Testis (tissue), 3 donors: ENCODE data around the gene SH3TC1. TPM values are rescaled to one million over a fixed set of nuclear protein-coding genes. Genes with fewer than 3 reads are reported as not detected.

Experiments used
- DNase-seq: peaks from one replicate; pipeline ENCODE4 v3.0.0-alpha.2; 2019
- H3K27ac ChIP-seq, 2 donors: fragments of 200-600 bp; sonication (generic); one replicate each; pipeline ENCODE4 v1.5.1; 2019
- H3K27me3 ChIP-seq: fragments of 200-600 bp; sonication (generic); one replicate; pipeline ENCODE4 v1.5.1; 2019
- H3K36me3 ChIP-seq: fragments of 200-600 bp; sonication (generic); one replicate; pipeline ENCODE4 v1.5.1; 2017; ENCODE audit warnings: low read depth; ENCODE audit errors: missing control alignments
- H3K4me1 ChIP-seq: fragments of 200-600 bp; sonication (generic); one replicate; pipeline ENCODE4 v1.5.1; 2019
- H3K4me3 ChIP-seq, 2 donors: fragments of 200-600 bp; sonication (generic); one replicate each; pipeline ENCODE4 v1.5.1; 2017 to 2019
- H3K9me3 ChIP-seq: fragments of 200-600 bp; sonication (generic); one replicate; pipeline ENCODE4 v1.5.1; 2017
- CTCF ChIP-seq, 3 experiments: fragments of 450-650 bp in 2 of 3; fragments of 200-600 bp in 1 of 3; sonication (generic) in 1 of 3; IDR thresholded peaks; one replicate each; pipeline ENCODE4 v1.5.1; 2016 to 2019; ENCODE audit warnings: antibody characterized with exemption in 3 of 3, mild to moderate bottlenecking in 2 of 3, moderate library complexity in 1 of 3
- POLR2A ChIP-seq: fragments of 450-650 bp; IDR thresholded peaks from one replicate; pipeline ENCODE4 v1.6.1; 2017; ENCODE audit warnings: antibody characterized with exemption, mild to moderate bottlenecking, moderate library complexity
- WGBS, 2 donors: methylation state at CpG; one replicate each; pipeline ENCODE4 v1.1.5; 2018; 5-methylcytosine and 5-hydroxymethylcytosine counted together
- intact Hi-C: fragments of 100-400 bp; cut with DNase I; formaldehyde crosslinking; loops from one replicate; pipeline ENCODE4 v1.15.1; 2023; ENCODE audit warnings: low total_unique reads
- polyA plus RNA-seq: library from polyadenylated mRNA; stranded (reverse); fragments of 350-450 nt; fragmentation: Illumina TruSeq; extraction: RNeasy Lipid Tissue Mini Kit (QIAGEN cat#74804); gene quantifications from one replicate; pipeline ENCODE4 v1.2.3, GENCODE V29; 2014; ENCODE audit warnings: low read depth, low replicate concordance; ENCODE audit not compliant: insufficient read depth
- total RNA-seq, 2 donors: library from RNA; depleted of rRNA; stranded (reverse); fragments of >200 nt; gene quantifications; one replicate each; pipeline ENCODE4 v1.2.3, GENCODE V29; 2016

The SH3TC1 gene
- total and polyA plus RNA-seq, 3 donors from 2014 or later, result 3.2 to 12.6 (median 4.0) TPM

DNA sequence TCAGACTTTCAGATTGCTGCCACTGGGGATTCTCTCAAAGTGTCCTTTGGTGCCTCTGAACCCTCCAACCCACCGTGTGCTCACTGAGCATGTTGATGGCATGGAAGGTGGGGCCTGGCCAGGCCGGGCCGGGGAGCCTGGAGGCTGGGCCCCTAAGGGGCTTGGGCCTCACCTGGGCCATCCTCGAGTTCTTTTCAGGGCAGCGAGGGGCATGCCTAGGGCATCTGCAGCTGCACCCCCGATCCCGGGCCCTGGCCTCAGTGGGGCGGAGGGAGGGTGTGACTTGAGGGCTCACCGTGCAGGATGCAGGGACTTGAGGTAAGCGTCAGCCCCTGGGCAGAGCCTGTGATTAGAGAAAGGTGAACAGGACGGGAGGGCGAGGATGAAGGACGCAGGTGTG, 1.6 kb upstream of the SH3TC1 start:
- peaks cover 23% of the 10 kb centered on the region for H3K4me1 ChIP-seq
- WGBS, 2 donors, result 92 to 97% methylated on average over 8 to 12 of the region's 13 CpGs

GRCh38 chr4:8198206-8198905, 734 bp upstream of the SH3TC1 start:
- Histone ChIP-seq H3K4me3 (no peak overlapping the region), H3K27me3 (no peaks in the 10 kb centered on the region), H3K27ac (no peak overlapping the region), H3K4me1 (peaks cover 23% of the 10 kb centered on the region), H3K9me3 (no peaks in the 10 kb centered on the region), H3K36me3 (no peaks in the 10 kb centered on the region)
- TF ChIP-seq CTCF (IDR thresholded peaks at IDR 0.05) (no peak), POLR2A (no peak)
- WGBS, 2 donors, result 65 to 76% methylated on average over 15 to 17 of the region's 17 CpGs
- intact Hi-C loops, result no loop called here
- no peak for DNase-seq

More for the DNA sequence above, 1.6 kb upstream of the SH3TC1 start:
- intact Hi-C loops, result no loop called here
- Histone ChIP-seq H3K9me3 (no peaks in the 10 kb centered on the region), H3K27ac (no peak overlapping the region), H3K36me3 (no peaks in the 10 kb centered on the region), H3K27me3 (no peaks in the 10 kb centered on the region), H3K4me3 (no peak overlapping the region)
- TF ChIP-seq POLR2A (no peak), CTCF (IDR thresholded peaks at IDR 0.05) (no peak)
- DNase-seq, result no peak

GRCh38 chr4:8199594-8200301, 658 bp downstream of the SH3TC1 start:
- 74 to 100% methylated on average over 3 to 26 of the region's 26 CpGs for WGBS, 2 donors
- Histone ChIP-seq H3K27ac (peak overlapping the region; percentile 73), H3K9me3 (no peaks in the 10 kb centered on the region), H3K4me1 (peaks cover 23% of the 10 kb centered on the region), H3K4me3 (peak overlapping the region; percentile 0 to 10), H3K27me3 (no peaks in the 10 kb centered on the region), H3K36me3 (no peaks in the 10 kb centered on the region)
- DNase-seq, result no peak
- intact Hi-C loops, result no loop called here
- TF ChIP-seq CTCF (IDR thresholded peaks at IDR 0.05) (no peak), POLR2A (no peak)

DNA sequence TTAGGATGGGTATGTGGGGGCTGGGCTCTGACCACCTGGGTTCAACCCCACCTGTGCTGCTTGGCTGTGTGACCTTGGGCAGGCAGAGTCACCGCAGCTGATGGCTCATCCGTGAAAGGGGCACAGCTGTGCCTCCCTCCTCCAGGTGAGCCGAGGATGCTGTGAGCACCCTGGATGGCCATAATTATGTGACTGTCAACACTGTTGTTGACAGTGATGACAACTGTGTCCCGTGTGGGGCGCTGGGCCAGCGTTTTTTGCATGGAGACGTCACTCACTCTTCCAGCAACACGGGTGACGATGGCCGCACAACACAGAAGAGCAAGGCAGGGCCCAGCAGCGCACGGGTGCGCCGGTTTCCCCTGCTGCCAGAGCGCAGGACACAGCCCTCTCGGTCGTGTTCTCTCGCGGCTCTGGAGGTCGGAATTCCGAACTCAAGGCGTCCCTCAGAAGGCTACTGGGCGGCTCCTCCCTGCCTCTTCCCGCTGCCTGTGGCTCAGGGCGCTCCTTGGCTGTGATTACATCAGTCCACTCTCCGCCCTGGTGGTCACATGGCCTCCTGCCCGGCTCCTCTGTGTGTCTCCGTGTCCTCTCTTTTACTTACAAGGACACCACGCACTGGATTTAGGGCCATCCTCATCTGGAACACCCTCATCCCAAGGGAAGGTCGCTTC, 1.3 kb downstream of the SH3TC1 start:
- Histone ChIP-seq H3K4me1 (peaks cover 23% of the 10 kb centered on the region), H3K27ac (peak overlapping the region; percentile 73), H3K4me3 (peak overlapping the region in 1 of 2 donors; percentile 18), H3K36me3 (no peaks in the 10 kb centered on the region), H3K9me3 (no peaks in the 10 kb centered on the region), H3K27me3 (no peaks in the 10 kb centered on the region)
- DNase-seq, result peak; percentile 75
- TF ChIP-seq CTCF (IDR thresholded peaks at IDR 0.05) (no peak), POLR2A (no peak)
- intact Hi-C loops, result no loop called here
- 51 to 56% methylated on average over 16 to 30 of the region's 30 CpGs for whole genome bisulfite sequencing, 2 donors
